NCI-H226 (cell line): Measurements from ENCODE around the gene MBLAC2.

Experiments
- DNase-seq: peaks from one replicate; pipeline ENCODE4 v3.0.0-alpha.2; 2015

Gene MBLAC2

DNA sequence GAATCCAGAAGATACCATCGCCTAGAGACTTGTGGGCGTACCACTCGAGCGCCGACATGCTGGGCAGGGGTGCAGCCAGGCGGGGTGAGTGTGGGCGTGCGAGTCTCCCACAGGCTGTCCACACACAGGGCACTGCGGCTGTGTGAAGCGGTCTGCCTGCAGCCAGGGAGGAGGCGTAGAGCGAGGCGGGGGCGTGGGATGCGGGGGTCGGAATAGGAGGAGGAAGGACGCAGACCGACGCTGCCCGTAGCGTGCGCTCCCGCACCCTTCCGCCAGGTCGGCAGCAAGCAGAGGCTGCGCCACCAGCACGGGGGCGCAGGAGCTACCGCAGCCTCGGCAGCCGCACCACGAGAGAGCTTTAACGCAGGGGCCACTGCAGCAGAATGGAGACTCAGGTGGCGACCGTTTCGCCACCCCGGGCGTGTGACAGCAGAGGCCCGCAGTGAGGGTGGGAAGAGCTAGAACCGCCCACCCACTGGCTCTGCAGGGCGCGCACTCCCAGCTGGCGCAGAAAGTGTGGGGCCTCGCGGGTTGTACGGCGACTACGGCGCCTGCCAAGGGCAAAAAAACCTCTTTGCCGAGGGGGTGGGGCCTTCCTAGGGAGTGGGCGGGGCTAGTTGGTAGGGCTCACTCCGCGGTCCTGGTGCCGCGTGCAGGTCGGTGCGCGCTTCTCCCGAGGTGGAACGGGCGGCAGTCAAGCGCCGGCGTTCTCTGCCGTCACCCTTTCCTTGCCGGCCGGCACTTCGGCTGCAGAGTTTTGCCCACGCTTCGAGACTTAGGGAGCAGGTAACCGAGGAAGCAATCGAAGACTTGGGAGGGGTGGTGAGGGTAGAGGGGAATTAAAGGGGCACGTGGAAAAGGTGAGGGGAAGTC lies at the start of gene MBLAC2, which contains the start of gene POLR3G:
MBLAC2 (minus strand) TSS at position 537 of the 873 bp plus-strand sequence; CDS start at position 58, 479 bp downstream.
POLR3G (plus strand) TSS at position 630 of the 873 bp plus-strand sequence. CDS start 10,704 bp downstream, outside the sequence.
- DNase-seq: peak; percentile 83

DNA sequence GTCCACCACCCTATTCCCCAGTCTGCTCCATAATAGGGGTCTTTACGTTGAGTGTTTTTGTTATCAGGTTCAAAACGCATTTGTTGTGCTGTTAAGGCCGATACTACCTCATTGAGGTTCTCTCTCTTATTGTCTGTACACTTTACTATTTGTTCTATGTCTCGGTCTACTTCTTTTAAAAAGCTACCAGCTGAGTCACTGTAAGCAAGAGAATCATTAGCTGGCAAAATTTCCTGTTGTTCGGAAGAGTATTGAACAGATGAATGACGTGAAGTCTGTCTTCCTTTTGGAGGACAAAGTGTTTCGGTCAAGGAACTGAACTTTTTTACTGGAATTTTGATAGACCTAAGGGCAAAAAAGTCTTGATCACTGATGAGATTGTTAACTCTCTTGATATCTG lies 44.5 kb upstream of the MBLAC2 start:
- no peak for DNase-seq

DNA sequence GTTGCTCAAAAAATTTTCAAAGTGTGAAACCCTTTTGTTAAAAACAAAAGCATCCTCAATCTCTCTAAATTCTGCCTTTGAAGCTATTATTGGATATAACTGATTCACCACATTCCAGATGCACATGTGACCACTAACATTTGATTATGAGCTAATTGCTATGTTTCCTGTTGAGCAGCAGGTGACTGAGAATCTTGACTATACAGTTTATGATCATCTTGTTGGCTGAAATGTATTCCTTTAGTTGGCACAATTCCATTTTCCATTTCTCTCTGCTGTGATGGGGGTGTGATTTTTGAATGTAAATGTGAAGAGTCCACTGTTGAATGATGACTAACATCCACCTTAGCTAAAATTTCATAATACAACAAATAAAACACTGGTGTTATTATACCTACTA lies 44.1 kb upstream of the MBLAC2 start:
- no peak for DNase-seq

DNA sequence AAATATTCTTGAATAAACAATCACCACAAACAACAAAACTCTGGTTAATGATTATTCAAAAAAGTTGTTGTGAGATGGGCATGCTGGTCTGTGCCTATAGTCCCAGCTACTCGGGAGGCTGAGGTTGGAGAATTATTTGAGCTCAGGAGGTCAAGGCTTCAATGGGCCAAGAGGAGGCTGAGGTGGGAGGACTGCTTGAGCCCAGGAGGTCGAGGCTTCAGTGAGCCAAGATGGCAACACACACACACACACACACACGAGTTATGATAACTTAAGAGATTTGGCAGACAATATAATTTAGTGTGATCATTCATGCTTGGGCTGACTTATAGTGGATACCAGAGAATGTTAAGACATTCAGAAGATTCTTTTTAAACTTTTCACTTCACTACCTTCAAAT lies 39.9 kb upstream of the MBLAC2 start:
- DNase-seq: no peak

GRCh38 chr5:90510438-90510837 lies 35.9 kb upstream of the MBLAC2 start:
- DNase-seq: no peak

- peak; percentile 46 for DNase-seq
Observed at GRCh38 chr5:90506221-90506620, 31.6 kb upstream of the MBLAC2 start.

DNA sequence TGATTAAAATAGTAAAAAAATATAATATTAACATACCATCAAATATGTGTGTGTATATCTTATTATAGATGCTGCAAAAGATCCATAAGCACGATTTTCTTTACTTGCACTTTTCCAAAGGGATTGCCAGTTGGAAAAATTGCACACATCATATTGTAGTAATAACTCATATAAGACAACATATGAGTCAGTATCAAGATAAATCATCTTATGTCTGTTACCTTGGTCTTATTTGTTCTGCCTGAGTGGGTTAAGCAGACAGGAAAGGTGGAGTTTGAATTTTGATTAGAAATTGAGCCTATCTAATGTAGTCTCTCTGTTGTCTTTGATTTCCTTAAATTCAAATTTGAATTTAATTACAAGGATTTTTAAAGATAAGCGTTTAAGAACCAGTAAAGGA lies 30.2 kb upstream of the MBLAC2 start:
- DNase-seq: peak; percentile 44

DNA sequence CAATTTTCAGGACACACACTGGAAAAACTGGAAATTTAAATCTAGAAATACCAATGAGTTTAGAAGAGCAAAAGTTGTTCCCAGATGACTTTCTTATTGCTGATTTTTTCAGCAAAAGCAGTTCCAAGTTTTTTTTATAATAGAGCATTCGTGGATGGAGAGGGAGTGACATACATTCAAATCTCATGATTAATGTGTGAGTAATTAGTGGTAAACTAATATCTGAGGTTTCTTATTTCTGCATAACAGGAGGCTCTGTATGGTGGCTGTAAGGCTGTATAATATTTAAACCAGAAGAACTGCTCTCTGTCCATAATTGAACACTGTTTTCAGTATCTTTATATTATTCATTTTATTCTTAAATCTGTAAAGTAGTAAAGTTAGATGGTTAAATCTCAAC lies 29.0 kb upstream of the MBLAC2 start:
- no peak for DNase-seq

- no peak for DNase-seq
Observed at GRCh38 chr5:90495146-90495545, 20.6 kb upstream of the MBLAC2 start.

- no peak for DNase-seq
Observed at GRCh38 chr5:90494043-90494442, 19.5 kb upstream of the MBLAC2 start.

DNA sequence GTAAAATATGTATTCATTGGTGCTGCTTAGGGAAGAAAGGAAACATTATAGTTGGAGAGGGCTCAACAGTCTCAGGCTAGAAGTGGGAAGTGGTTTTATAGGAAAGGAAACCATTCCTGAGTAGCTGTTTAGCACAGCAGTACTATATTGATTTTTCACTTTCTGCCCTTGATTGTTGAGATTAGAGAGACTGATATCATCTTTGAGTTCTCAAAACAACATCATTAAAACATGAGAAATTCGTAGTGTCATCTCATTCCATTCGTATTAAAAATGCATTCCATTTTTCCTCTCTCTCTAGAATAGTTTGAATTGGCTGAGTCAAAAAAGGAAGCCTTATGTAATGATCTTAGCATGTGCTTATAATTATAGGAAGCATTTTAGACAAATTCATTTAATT lies 14.2 kb upstream of the MBLAC2 start:
- no peak for DNase-seq

- DNase-seq: no peak
Observed at GRCh38 chr5:90484540-90484939, 10.0 kb upstream of the MBLAC2 start.

DNA sequence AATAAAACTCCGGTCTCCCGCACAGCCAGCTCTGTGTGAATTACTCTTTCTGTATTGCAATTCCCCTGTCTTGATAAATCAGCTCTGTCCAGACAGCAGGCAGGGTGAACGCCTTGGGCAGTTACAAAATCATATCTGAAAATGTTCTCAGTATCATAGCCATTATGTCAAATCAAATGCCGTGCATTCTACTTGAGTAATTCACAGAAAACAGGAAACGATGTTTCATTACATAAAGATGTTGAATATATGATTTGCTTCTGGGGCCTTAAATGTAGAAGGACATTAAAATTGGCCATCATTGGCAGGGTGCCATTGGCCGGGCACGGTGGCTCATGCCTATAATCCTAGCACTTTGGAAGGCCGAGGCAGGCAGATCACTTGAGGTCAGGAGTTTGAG lies 8.6 kb upstream of the MBLAC2 start:
- DNase-seq: peak; percentile 13

DNA sequence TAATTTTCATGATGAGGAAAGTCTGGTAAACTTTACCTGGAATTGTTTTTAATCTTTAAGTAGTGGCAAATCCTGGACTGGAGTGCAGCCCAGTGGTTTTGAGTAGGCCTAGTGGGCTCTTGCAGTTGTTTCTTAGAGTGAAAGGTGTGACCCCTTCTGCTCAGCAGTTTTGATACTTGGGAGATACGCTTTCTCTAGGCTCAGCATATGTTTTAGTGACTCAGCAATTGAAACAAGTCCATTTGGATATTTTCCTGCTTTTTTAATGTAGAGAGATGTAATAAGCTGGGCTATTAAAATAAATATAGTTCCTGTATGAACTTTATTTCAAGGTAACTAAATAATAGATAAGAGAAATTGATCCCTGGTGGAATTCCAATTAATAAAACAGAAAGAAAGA lies 6.1 kb upstream of the MBLAC2 start:
- no peak for DNase-seq

DNA sequence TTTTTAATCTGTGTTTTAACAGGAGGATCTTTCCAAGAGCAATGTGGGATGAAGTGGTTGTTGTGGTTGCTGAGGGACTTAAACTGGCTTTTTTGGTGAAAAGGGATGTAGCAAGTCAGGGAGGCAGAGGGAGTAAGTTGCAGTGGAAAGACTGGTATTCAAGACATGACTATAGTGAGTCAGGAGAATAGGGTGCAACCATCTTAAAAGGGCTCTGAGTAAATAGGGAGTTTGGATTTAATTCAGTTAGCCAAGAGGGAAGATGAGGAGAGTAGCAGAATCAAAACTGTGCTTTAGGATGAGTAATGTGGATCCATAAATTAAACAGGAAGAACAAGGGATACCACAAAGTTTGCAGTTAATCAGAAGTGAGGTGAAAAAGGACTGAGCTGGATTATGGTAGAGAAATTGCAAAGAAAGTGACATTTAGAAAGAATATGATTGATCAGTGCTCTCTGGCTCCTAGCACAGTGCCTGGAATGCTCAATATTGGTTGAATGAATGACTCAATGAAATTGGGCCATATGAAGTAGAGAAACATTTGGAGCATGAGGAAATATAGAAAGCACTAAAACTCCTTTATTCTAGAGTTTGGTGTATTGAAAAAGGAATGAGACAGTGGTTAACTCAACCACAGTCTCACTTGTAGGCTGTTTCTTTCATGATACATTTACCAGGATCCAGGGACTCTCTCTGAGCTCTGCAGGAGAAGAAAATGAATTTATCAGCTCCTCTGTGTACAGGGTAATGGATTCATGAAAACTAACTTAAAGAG lies 5.2 kb upstream of the MBLAC2 start:
- DNase-seq: no peak

DNA sequence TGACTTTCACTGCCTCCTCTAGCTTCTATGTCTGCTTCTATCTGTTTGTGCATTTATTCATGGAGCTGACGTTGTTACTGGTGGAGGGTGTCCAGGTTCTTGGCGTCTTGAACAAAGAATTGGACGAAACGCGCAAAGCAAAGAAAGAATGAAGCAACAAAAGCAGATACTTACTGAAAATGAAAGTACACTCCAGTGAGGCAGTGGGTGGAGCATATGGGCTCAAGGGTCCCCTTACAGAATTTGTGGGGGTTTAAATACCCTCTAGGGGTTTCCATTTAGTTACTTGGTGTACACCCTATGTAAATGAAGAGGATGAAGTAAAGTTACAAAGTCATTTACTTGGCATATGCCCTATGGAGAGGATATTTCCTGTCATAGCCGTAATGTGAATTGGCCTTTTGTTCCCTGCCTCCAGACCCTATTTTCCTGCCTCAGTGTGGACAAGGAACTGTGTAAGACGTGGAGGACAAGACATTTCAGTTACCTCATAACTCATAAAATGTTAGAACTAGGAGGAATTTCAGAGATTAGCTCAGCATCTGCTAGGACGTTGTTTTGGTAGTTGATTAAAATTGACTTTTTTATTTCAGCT lies 3.1 kb upstream of the MBLAC2 start:
- no peak for DNase-seq

- DNase-seq: no peak
Observed at GRCh38 chr5:90477073-90477472, 2.5 kb upstream of the MBLAC2 start.

DNA sequence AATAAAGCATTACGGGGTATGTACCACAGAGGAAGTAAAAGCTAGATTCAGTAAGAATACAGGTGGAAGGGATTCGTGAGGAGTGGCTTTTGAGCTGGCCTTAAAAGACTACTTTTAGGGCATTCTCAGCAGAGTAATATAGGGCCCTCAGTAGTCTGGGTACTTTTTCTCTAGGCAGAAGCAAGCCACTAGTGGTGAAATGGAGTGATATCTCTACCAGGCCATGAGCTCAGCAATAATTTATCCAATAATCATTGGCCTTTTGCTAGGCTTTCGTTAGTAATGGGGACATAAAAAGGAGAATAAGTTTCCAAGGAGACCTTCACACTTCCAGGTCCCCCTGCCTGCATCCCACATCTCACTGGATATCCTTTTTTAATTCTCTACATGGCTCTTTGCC lies 1.8 kb upstream of the MBLAC2 start:
- DNase-seq: no peak

DNA sequence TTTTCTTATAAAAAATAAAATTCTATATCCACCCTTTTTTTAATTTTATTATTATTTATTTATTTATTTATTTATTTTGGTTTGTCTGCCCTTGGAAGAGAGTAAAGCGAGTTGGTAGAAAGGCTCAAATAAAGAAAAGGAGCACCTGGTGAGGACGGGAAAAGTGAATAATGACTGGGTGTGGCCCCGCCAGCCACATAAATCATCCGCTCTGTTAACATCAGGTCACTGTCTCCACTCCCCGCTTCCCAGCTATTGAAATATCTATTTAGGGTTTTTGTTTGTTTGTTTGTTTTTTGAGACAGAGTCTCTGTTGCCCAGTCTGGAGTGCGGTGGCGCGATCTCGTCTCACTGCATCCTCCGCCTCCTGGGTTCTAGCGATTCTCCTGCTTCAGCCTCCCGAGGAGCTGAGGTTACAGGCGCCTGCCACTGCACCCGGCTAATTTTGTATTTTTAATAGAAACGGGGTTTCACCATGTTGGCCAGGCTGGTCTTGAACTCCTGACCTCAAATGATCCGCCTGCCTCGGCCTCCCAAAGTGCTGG lies 937 bp upstream of the MBLAC2 start:
- no peak for DNase-seq

DNA sequence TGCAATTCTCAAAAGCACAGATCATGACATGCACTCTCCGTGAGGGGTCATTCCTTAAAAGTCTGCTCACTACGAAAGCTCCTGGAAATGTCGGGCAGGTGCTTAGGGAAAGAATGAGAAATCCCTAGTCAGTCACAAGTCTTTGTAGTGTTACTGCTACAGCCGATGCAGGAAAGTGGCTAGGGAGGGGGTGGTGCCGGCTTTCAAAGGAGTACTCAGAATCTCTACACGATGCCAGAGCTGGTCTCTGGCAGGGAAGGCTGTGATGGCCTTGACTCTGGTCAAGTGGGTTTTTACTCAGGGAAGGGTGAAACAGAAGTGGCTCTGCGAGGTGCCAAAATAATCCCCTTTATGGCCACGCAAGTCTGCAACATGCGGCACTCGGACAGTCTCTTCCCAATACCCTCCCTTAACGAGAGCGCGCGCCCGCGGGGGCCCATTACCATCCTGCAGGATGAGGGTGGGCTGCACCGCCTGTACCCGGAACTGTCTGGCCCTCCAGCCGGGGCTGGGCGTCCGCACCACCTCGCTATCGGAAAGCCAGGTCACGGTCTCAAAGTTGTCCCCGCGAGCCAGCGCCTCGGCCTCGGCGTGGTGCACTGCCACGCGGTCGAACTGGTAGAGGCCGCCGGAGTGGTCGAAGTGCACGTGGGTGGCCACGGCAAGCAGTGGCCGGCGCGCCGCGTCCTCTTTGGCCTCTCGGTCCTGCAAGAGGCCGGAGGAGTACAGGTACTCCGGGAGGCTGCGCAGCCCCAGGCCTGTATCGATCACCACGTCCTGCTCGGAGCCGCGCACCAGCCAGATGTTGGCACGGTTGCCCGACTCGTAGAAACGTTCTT lies 956 bp downstream of the MBLAC2 start:
- peak; percentile 16 for DNase-seq

DNA sequence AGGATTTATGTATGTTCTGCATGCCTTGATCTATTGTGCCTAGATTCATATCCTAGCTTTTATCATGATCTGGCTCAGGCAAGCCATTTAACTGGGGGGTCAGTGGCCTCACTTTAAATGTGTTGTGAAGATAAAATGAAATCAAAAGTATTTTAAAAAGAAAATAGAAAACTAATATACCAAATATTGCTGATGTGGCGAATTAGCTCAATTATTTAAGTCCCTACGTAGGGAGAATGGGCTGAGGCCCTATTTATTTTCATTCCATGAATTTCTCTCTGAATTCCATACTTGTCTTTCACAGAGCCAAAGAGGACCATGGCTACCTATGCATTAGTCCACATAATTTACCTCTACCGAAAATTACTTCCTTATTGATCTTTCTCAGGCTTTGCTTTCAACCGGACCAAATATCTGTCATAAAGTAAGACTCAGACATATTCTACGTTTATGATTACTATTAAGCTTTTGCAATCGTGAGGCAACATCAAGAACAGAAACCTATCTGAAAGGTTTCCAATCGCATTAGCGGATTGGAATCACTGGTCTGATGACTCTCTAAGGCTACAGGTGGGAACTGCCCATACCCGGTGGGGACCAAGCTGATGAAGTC lies 1.7 kb downstream of the MBLAC2 start:
- DNase-seq: no peak

GRCh38 chr5:90461288-90461687 lies 13.3 kb downstream of the MBLAC2 start:
- no peak for DNase-seq
